ENCODE results near the gene CNOT3.

CNOT3 gene

DNA sequence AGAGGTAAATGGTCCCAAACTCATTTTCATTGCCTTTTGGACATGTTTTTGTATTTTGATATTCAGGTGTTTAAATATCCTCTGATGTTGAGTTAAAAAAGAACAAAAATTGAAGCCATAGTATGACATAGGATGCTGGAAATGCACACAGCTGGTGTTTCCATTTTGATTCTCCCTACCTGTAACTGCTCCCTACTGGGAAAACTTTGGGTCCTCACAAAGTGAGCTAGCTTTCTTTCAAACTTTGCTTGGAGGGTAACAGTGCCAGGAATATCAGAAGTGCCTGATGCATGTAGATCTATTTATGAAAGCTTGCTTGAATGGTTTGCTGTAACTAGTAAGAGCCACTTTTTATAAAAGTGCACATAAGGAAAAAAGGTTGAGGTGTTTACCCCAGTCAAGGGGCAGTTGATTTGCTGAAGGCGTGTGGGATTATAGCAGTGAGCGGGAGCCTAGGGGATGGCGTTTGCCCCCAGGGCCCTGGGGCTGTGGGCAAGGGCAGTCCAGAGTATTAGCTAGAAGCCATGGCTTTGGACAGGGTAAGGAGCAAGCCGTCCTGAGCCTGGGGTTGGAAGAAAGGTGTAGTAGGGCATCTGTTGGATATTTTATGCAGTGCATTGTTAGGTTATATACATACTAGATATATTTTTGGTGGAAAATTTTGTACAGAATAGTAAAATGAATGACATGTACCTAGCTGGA is 67.4 kb downstream of the CNOT3 start (continued):
- no peak for TF ChIP-seq ZNF555 (tag by site-specific recombination; conservative IDR thresholded peaks at IDR 0.05)
- TF ChIP-seq ZNF174 (tag by site-specific recombination; IDR thresholded peaks at IDR 0.05) = no peak
- no peak for TF ChIP-seq KLF16 (tag by site-specific recombination; IDR thresholded peaks at IDR 0.05)
- TF ChIP-seq ZNF530 (tag by site-specific recombination; IDR thresholded peaks at IDR 0.05; ENCODE audit: low read depth) = no peak
- no peak for TF ChIP-seq ZNF600 (tag by site-specific recombination; IDR thresholded peaks at IDR 0.05)
- TF ChIP-seq GLI4 (tag by site-specific recombination; IDR thresholded peaks at IDR 0.05) = no peak
- TF ChIP-seq, protein P1, sequence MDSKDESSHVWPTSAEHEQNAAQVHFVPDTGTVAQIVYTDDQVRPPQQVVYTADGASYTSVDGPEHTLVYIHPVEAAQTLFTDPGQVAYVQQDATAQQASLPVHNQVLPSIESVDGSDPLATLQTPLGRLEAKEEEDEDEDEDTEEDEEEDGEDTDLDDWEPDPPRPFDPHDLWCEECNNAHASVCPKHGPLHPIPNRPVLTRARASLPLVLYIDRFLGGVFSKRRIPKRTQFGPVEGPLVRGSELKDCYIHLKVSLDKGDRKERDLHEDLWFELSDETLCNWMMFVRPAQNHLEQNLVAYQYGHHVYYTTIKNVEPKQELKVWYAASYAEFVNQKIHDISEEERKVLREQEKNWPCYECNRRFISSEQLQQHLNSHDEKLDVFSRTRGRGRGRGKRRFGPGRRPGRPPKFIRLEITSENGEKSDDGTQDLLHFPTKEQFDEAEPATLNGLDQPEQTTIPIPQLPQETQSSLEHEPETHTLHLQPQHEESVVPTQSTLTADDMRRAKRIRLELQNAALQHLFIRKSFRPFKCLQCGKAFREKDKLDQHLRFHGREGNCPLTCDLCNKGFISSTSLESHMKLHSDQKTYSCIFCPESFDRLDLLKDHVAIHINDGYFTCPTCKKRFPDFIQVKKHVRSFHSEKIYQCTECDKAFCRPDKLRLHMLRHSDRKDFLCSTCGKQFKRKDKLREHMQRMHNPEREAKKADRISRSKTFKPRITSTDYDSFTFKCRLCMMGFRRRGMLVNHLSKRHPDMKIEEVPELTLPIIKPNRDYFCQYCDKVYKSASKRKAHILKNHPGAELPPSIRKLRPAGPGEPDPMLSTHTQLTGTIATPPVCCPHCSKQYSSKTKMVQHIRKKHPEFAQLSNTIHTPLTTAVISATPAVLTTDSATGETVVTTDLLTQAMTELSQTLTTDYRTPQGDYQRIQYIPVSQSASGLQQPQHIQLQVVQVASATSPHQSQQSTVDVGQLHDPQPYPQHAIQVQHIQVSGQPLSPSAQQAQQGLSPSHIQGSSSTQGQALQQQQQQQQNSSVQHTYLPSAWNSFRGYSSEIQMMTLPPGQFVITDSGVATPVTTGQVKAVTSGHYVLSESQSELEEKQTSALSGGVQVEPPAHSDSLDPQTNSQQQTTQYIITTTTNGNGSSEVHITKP (tag by site-specific recombination; IDR thresholded peaks at IDR 0.05) = no peak
- no peak for TF ChIP-seq ZFHX2 (tag by site-specific recombination; conservative IDR thresholded peaks at IDR 0.05)
